Breast epithelium (tissue), 4 donors: Measurements from ENCODE around the gene FIZ1. TPM values are rescaled to one million over a fixed set of nuclear protein-coding genes. Genes with fewer than 3 reads are reported as not detected.

Source experiments
- DNase-seq, 2 donors: peaks; one replicate each; pipeline ENCODE4 v3.0.0-alpha.2; 2019; ENCODE audit warnings: low spot score in 2 of 2
- H3K27ac ChIP-seq, 2 donors: fragments of 200-600 bp; sonication (generic) in 1 of 2; one replicate each; pipeline ENCODE4 v1.5.1; 2016 to 2019; ENCODE audit warnings: mild to moderate bottlenecking in 1 of 2
- H3K27me3 ChIP-seq, 2 donors: fragments of 200-600 bp; sonication (generic) in 1 of 2; one replicate each; pipeline versions ENCODE4 v1.5.1 to v1.6.0; 2017 to 2019; ENCODE audit warnings: control low read depth in 1 of 2, mild to moderate bottlenecking in 1 of 2
- H3K36me3 ChIP-seq: fragments of 200-600 bp; one replicate; pipeline ENCODE4 v1.5.1; 2019
- H3K4me1 ChIP-seq, 2 donors: fragments of 200-600 bp; sonication (generic); one replicate each; pipeline ENCODE4 v1.5.1; 2016 to 2019; ENCODE audit warnings: control low read depth in 1 of 2
- H3K4me3 ChIP-seq, 3 donors: fragments of 200-600 bp; sonication (generic); 1 replicate in 2 of 3; 2 replicates in 1 of 3; pipeline ENCODE4 v1.5.1; 2016 to 2019; ENCODE audit warnings: mild to moderate bottlenecking in 3 of 3, moderate library complexity in 2 of 3
- H3K9me3 ChIP-seq, 2 donors: fragments of 200-600 bp; sonication (generic) in 1 of 2; one replicate each; pipeline ENCODE4 v1.5.1; 2016 to 2019; ENCODE audit warnings: control low read depth in 1 of 2
- CTCF ChIP-seq, 3 donors: fragments of 450-650 bp; IDR thresholded peaks; one replicate each; pipeline ENCODE4 v1.5.1; 2016 to 2017; ENCODE audit warnings: antibody characterized with exemption in 3 of 3, mild to moderate bottlenecking in 3 of 3, moderate library complexity in 3 of 3
- POLR2A ChIP-seq: fragments of 450-650 bp; IDR thresholded peaks from one replicate; pipeline ENCODE4 v1.6.1; 2016; ENCODE audit warnings: antibody characterized with exemption, mild to moderate bottlenecking, moderate library complexity
- POLR2AphosphoS5 ChIP-seq, 3 donors: sonication (generic); formaldehyde crosslinking; IDR thresholded peaks; one replicate each; pipeline ENCODE4 v1.6.1; 2017; ENCODE audit warnings: antibody characterized with exemption in 3 of 3
- intact Hi-C: fragments of 100-400 bp; cut with DNase I; formaldehyde crosslinking; loops from one replicate; pipeline ENCODE4 v1.15.1; 2023; ENCODE audit warnings: low total_unique reads
- total RNA-seq, 3 donors: library from RNA; depleted of rRNA; stranded (reverse); fragments of >200 nt; gene quantifications; one replicate each; pipeline ENCODE4 v1.1.0, GENCODE V29; 2016

FIZ1 gene
- total RNA-seq, 3 donors from 2014 or later = 3.7 to 7.5 (median 6.1) TPM

GRCh38 chr19:55645512-55645881, 46.2 kb upstream of the FIZ1 start:
- Histone ChIP-seq H3K4me1 (peaks cover 11 to 13% of the 10 kb centered on the region in 2 donors), H3K36me3 (no peaks in the 10 kb centered on the region), H3K27ac (no peak overlapping the region), H3K27me3 (no peaks in the 10 kb centered on the region), H3K4me3 (no peak overlapping the region), H3K9me3 (no peaks in the 10 kb centered on the region)
- intact Hi-C loops = no loop called here
- TF ChIP-seq POLR2A = no peak
- no peak for TF ChIP-seq CTCF (IDR thresholded peaks at IDR 0.05)
- DNase-seq = no peak

- H3K4me3 ChIP-seq = peak overlapping the region in 1 of 3 donors; percentile 99
- no peaks in the 10 kb centered on the region for H3K9me3 ChIP-seq
- no peaks in the 10 kb centered on the region for H3K27me3 ChIP-seq
- H3K27ac ChIP-seq = no peak overlapping the region
- DNase-seq = no peak
- intact Hi-C loops = no loop called here
- no peaks in the 10 kb centered on the region for H3K36me3 ChIP-seq
- peaks cover 13 to 15% of the 10 kb centered on the region in 2 donors for H3K4me1 ChIP-seq
- TF ChIP-seq POLR2A (no peak), POLR2AphosphoS5 (IDR thresholded peaks at IDR 0.05) (no peak), CTCF (IDR thresholded peaks at IDR 0.05) (no peak)
Measured at GRCh38 chr19:55644842-55645511, 45.7 kb upstream of the FIZ1 start.

GRCh38 chr19:55644191-55644833, 45.0 kb upstream of the FIZ1 start:
- peak overlapping the region; percentile 94 to 98 for H3K27ac ChIP-seq
- H3K36me3 ChIP-seq = no peaks in the 10 kb centered on the region
- peaks cover 13 to 14% of the 10 kb centered on the region in 2 donors for H3K4me1 ChIP-seq
- H3K27me3 ChIP-seq = no peaks in the 10 kb centered on the region
- intact Hi-C loops = no loop called here
- no peaks in the 10 kb centered on the region for H3K9me3 ChIP-seq
- no peak for DNase-seq
- peak overlapping the region; percentile 90 to 99 (median 93) for H3K4me3 ChIP-seq
- TF ChIP-seq POLR2AphosphoS5 (IDR thresholded peaks at IDR 0.05) (no peak), POLR2A (no peak), CTCF (IDR thresholded peaks at IDR 0.05) (no peak)

- peaks cover 11 to 13% of the 10 kb centered on the region in 2 donors for H3K4me1 ChIP-seq
- TF ChIP-seq CTCF (IDR thresholded peaks at IDR 0.05) (no peak), POLR2A (no peak), POLR2AphosphoS5 (IDR thresholded peaks at IDR 0.05) (no peak)
- no peaks in the 10 kb centered on the region for H3K27me3 ChIP-seq
- no peaks in the 10 kb centered on the region for H3K36me3 ChIP-seq
- peak overlapping the region; percentile 90 to 99 (median 93) for H3K4me3 ChIP-seq
- peak overlapping the region; percentile 94 to 98 for H3K27ac ChIP-seq
- H3K9me3 ChIP-seq = no peaks in the 10 kb centered on the region
- no peak for DNase-seq
- intact Hi-C loops = no loop called here
Measured at GRCh38 chr19:55643887-55644176, 44.5 kb upstream of the FIZ1 start.
